H1 (cell line): ENCODE measurements around the gene RPL31. TPM values are rescaled to one million over a fixed set of nuclear protein-coding genes. Genes with fewer than 3 reads are reported as not detected.

Experiments used
- CTCF ChIA-PET: fragments of 300-600 bp; sonication (Branson Sonifier 250); formaldehyde crosslinking; loops from one replicate; lab custom pipeline; 2021; ENCODE audit not compliant: partially characterized antibody; lab: Charles Lee
- POLR2A ChIA-PET: fragments of 300-600 bp; sonication (Branson Sonifier 250); formaldehyde crosslinking; loops from one replicate; lab custom pipeline; 2021; ENCODE audit warnings: inconsistent platforms; ENCODE audit not compliant: partially characterized antibody; lab: Charles Lee
- DNase-seq, 2 experiments: peaks; one replicate each; pipeline versions ENCODE4 v3.0.0 to v3.0.0-alpha.2; 2010 to 2022; ENCODE audit warnings: low spot score in 2 of 2, low read depth in 1 of 2, mixed read lengths in 1 of 2
- FAIRE-seq: peaks from 2 replicates; lab custom pipeline; 2011; peaks lifted over from hg19 to GRCh38; lab: Jason Lieb, UNC
- H2AFZ ChIP-seq: 2 replicates; pipeline ENCODE4 v1.8.1; 2012; ENCODE audit warnings: low read length, inconsistent platforms
- H2AK5ac ChIP-seq: 2 replicates; pipeline ENCODE4 v1.6.1; 2013; ENCODE audit warnings: low read depth, low read length
- H2BK120ac ChIP-seq: replicated peaks from 2 replicates; pipeline ENCODE3; 2013; ENCODE audit warnings: low read depth, low read length, inconsistent platforms
- H2BK12ac ChIP-seq: 2 replicates; pipeline ENCODE4 v1.6.1; 2013; ENCODE audit warnings: low read depth, low read length
- H2BK15ac ChIP-seq: 2 replicates; pipeline ENCODE4 v1.6.1; 2013; ENCODE audit warnings: low read length
- H2BK20ac ChIP-seq: 2 replicates; pipeline ENCODE4 v1.6.1; 2013; ENCODE audit warnings: low read length
- H2BK5ac ChIP-seq: 2 replicates; pipeline ENCODE4 v1.6.1; 2013; ENCODE audit warnings: low read depth, low read length
- H3K14ac ChIP-seq: 2 replicates; pipeline ENCODE4 v1.6.1; 2013; ENCODE audit warnings: inconsistent platforms; ENCODE audit not compliant: insufficient read length
- H3K18ac ChIP-seq: 2 replicates; pipeline ENCODE4 v1.6.1; 2013; ENCODE audit warnings: low read length; ENCODE audit errors: extremely low read depth
- H3K23ac ChIP-seq: 2 replicates; pipeline ENCODE4 v1.6.1; 2013; ENCODE audit warnings: inconsistent platforms; ENCODE audit not compliant: insufficient read length
- H3K23me2 ChIP-seq: 2 replicates; pipeline ENCODE4 v1.6.1; 2013; ENCODE audit warnings: low read depth, low read length
- H3K27ac ChIP-seq: 2 replicates; pipeline ENCODE4 v1.6.1; 2011; ENCODE audit warnings: low read depth, low read length, inconsistent platforms
- H3K27me3 ChIP-seq, 4 experiments: replicated peaks in 1 of 4; 1 replicate in 1 of 4; 2 replicates in 3 of 4; pipeline versions ENCODE4 v1.6.1 to v1.8.1; 2011 to 2013; ENCODE audit warnings: low read length in 3 of 4, mild to moderate bottlenecking in 3 of 4, inconsistent platforms in 2 of 4, mixed read lengths in 2 of 4, moderate library complexity in 1 of 4; ENCODE audit not compliant: control insufficient read depth in 3 of 4, insufficient read depth in 3 of 4; ENCODE audit errors: extremely low read depth in 1 of 4
- H3K36me3 ChIP-seq, 4 experiments: 2 replicates each; pipeline versions ENCODE4 v1.6.1 to v1.8.1; 2011 to 2013; ENCODE audit warnings: mild to moderate bottlenecking in 4 of 4, low read length in 3 of 4, moderate library complexity in 2 of 4, control low read depth in 1 of 4, inconsistent platforms in 1 of 4; ENCODE audit not compliant: insufficient read depth in 4 of 4, control insufficient read depth in 2 of 4
- H3K4ac ChIP-seq: replicated peaks from 2 replicates; pipeline ENCODE3; 2013; ENCODE audit warnings: low read length, low read depth, mixed read lengths, inconsistent platforms; ENCODE audit not compliant: insufficient read length
- H3K4me1 ChIP-seq, 4 experiments: replicated peaks in 1 of 4; 1 replicate in 1 of 4; 2 replicates in 3 of 4; pipeline versions ENCODE4 v1.6.1 to v1.8.1; 2011 to 2013; ENCODE audit warnings: low read length in 3 of 4, inconsistent platforms in 2 of 4, mixed read lengths in 1 of 4; ENCODE audit not compliant: insufficient read depth in 4 of 4, control insufficient read depth in 3 of 4
- H3K4me2 ChIP-seq, 2 experiments: 2 replicates each; pipeline versions ENCODE4 v1.6.1 to v1.8.1; 2011 to 2013; ENCODE audit warnings: low read depth in 2 of 2, low read length in 2 of 2, control low read depth in 1 of 2, inconsistent platforms in 1 of 2, mild to moderate bottlenecking in 1 of 2; ENCODE audit not compliant: insufficient read depth in 1 of 2
- H3K4me3 ChIP-seq, 4 experiments: fragments of 200-600, 300-600 bp in 1 of 4; sonication (generic), shearing (Covaris generic), sonication (Bioruptor Twin) in 1 of 4; 2 replicates each; pipeline versions ENCODE4 v1.5.1 to v1.8.1; 2011 to 2016; ENCODE audit warnings: low read length in 4 of 4, low read depth in 3 of 4, control low read depth in 2 of 4, inconsistent platforms in 2 of 4, mild to moderate bottlenecking in 2 of 4, mixed read lengths in 1 of 4, moderate library complexity in 1 of 4; ENCODE audit not compliant: insufficient read depth in 2 of 4; ENCODE audit errors: extremely low read depth in 1 of 4
- H3K56ac ChIP-seq: replicated peaks from 2 replicates; pipeline ENCODE3; 2013; ENCODE audit warnings: low read depth, mild to moderate bottlenecking, mixed read lengths, low read length, inconsistent platforms; ENCODE audit not compliant: insufficient read length
- H3K79me1 ChIP-seq: 2 replicates; pipeline ENCODE4 v1.6.1; 2013; ENCODE audit warnings: low read depth, low read length, control low read depth
- H3K79me2 ChIP-seq, 2 experiments: 2 replicates each; pipeline versions ENCODE4 v1.6.1 to v1.8.1; 2012 to 2013; ENCODE audit warnings: low read length in 2 of 2, mild to moderate bottlenecking in 2 of 2, inconsistent platforms in 1 of 2; ENCODE audit not compliant: insufficient read depth in 2 of 2, control insufficient read depth in 1 of 2
- H3K9ac ChIP-seq, 4 experiments: replicated peaks in 1 of 4; 1 replicate in 1 of 4; 2 replicates in 3 of 4; pipeline versions ENCODE4 v1.6.1 to v1.8.1; 2011 to 2013; ENCODE audit warnings: low read depth in 3 of 4, low read length in 3 of 4, control low read depth in 2 of 4, mild to moderate bottlenecking in 2 of 4, moderate library complexity in 2 of 4, inconsistent platforms in 1 of 4; ENCODE audit errors: extremely low read depth in 1 of 4
- H3K9me3 ChIP-seq, 2 experiments: 2 replicates each; pipeline versions ENCODE4 v1.6.1 to v1.8.1; 2012 to 2013; ENCODE audit warnings: mild to moderate bottlenecking in 2 of 2, moderate library complexity in 2 of 2, control low read depth in 1 of 2, inconsistent platforms in 1 of 2, low read depth in 1 of 2, low read length in 1 of 2, mixed read lengths in 1 of 2; ENCODE audit not compliant: insufficient read depth in 2 of 2
- H4K20me1 ChIP-seq, 2 experiments: replicated peaks in 1 of 2; 2 replicates each; pipeline versions ENCODE3 to v1.8.1; 2011 to 2013; ENCODE audit warnings: inconsistent platforms in 2 of 2, low read length in 2 of 2, mild to moderate bottlenecking in 1 of 2; ENCODE audit not compliant: insufficient read depth in 2 of 2, control insufficient read depth in 1 of 2
- H4K5ac ChIP-seq: 2 replicates; pipeline ENCODE4 v1.6.1; 2013; ENCODE audit warnings: low read length, low read depth, mixed read lengths, inconsistent platforms; ENCODE audit not compliant: insufficient read length
- H4K8ac ChIP-seq: 2 replicates; pipeline ENCODE4 v1.8.0; 2013; ENCODE audit warnings: mild to moderate bottlenecking, moderate library complexity, low read length, inconsistent platforms; ENCODE audit not compliant: insufficient read depth; ENCODE audit errors: extremely low read depth
- H4K91ac ChIP-seq: replicated peaks from 2 replicates; pipeline ENCODE3; 2013; ENCODE audit warnings: low read length, mixed read lengths, inconsistent platforms; ENCODE audit not compliant: insufficient read length
- BRCA1 ChIP-seq: IDR thresholded peaks from 2 replicates; pipeline ENCODE4 v1.6.1; 2012; ENCODE audit warnings: low read depth, low read length, improper control_type of control experiment
- CREB1 ChIP-seq: IDR thresholded peaks from 2 replicates; pipeline ENCODE4 v1.6.1; 2012; ENCODE audit warnings: inconsistent platforms
- JUND ChIP-seq: IDR thresholded peaks from 2 replicates; pipeline ENCODE4 v1.6.1; 2011; ENCODE audit warnings: mild to moderate bottlenecking, improper control_type of control experiment, low read length
- POU5F1 ChIP-seq: IDR thresholded peaks from 2 replicates; pipeline ENCODE4 v1.6.1; 2011; ENCODE audit warnings: low read depth, mild to moderate bottlenecking, low read length, moderate library complexity
- RBBP5 ChIP-seq: IDR thresholded peaks from 2 replicates; pipeline ENCODE4 v1.7.1; 2012; ENCODE audit warnings: low read depth, mild to moderate bottlenecking, inconsistent platforms, low read length, moderate library complexity, borderline replicate concordance
- RFX5 ChIP-seq: IDR thresholded peaks from 2 replicates; pipeline ENCODE4 v1.6.1; 2011; ENCODE audit warnings: low read depth, low read length, improper control_type of control experiment, borderline replicate concordance
- SP1 ChIP-seq: IDR thresholded peaks from 2 replicates; pipeline ENCODE4 v1.6.1; 2011; ENCODE audit warnings: low read depth, low read length
- SRF ChIP-seq: IDR thresholded peaks from 2 replicates; pipeline ENCODE4 v1.6.1; 2011; ENCODE audit warnings: mild to moderate bottlenecking, low read depth, low read length, moderate library complexity
- YY1 ChIP-seq: IDR thresholded peaks from 2 replicates; pipeline ENCODE4 v1.6.1; 2011; ENCODE audit warnings: low read depth, mild to moderate bottlenecking, low read length
- WGBS, 2 experiments: shearing (Covaris generic) in 1 of 2; methylation state at CpG; one replicate each; pipeline versions ENCODE4 v1.1.6 to v1.1.7; 2013 to 2015; ENCODE audit warnings: low lambda C conversion rate in 2 of 2, mixed read lengths in 2 of 2, inconsistent platforms in 1 of 2, low coverage in 1 of 2, missing lambda C conversion rate in 1 of 2; ENCODE audit not compliant: insufficient replicate concordance in 2 of 2, insufficient coverage in 1 of 2, insufficient read length in 1 of 2; ENCODE audit errors: extremely low coverage in 1 of 2, missing lambda C conversion rate in 1 of 2; 5-methylcytosine and 5-hydroxymethylcytosine counted together
- polyA plus RNA-seq, 7 experiments: library from polyadenylated mRNA; depleted of rRNA in 3 of 7; stranded (reverse) in 5 of 7; unstranded in 2 of 7; fragments of >200 nt in 5 of 7; fragments of 200-250 nt in 2 of 7; gene quantifications; 1 replicate in 5 of 7; 2 replicates in 1 of 7; 4 replicates in 1 of 7; pipeline versions ENCODE4 v1.2.1 to v1.2.3, GENCODE V29; 2011 to 2013; ENCODE audit warnings: missing spikeins in 2 of 7, mixed read lengths in 2 of 7
- total RNA-seq: library from RNA; stranded (reverse); fragmentation: NEBNext Ultra II Directional; extraction: Animal tissue kit (Norgen Biotek cat#: 25700); gene quantifications from 2 replicates; pipeline ENCODE4 v1.2.1, GENCODE V29; 2021

The RPL31 gene
- total and polyA plus RNA-seq, 2 of the 8 experiments (the other 6 are each of a cell fraction or from before 2014, with no cell fraction given) = 1,463 to 1,722 TPM

DNA sequence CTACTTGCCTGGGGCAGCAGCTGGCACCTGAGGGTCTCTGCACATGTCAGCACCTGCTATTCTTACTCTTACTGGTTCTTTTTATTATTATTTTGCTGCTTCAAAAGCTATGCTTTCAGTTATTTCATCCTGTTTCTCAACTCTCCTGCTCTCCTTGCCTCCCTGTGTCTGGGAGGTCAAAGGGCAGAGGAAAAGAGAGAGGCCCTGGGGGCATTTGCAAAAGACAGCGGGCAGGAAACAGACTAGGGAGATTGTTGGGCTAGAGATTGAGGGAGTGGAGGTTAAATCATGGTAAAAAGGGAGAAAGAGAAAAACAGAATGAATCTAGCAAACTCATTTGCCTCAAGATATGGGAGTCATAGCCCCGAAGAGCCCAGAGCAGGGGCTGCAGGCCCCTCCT is 21.1 kb upstream of the RPL31 start:
- no peak overlapping the region for H3K56ac ChIP-seq

More for the DNA sequence above, 21.1 kb upstream of the RPL31 start:
- H3K14ac ChIP-seq = no peak overlapping the region
- POLR2A ChIA-PET = interaction anchor here (1.0 to 1.2 kb wide), 2 partner anchors 25 to 341 kb away, joined by 3 read pairs; no protein-coding TSS in a partner anchor
- no peaks in the 10 kb centered on the region for H3K9me3 ChIP-seq
- H2AK5ac ChIP-seq = no peak overlapping the region
- no peaks in the 10 kb centered on the region; the same call in 1 of the 2 replicates for H3K23me2 ChIP-seq
- no peak overlapping the region for H2BK120ac ChIP-seq
- no peak overlapping the region for H2BK15ac ChIP-seq
- H3K4me1 ChIP-seq = peaks cover 0 to 5% (median under 1%) of the 10 kb centered on the region in 4 experiments; a peak in 3 of 7 replicates
- CTCF ChIA-PET = interaction anchor here (0.6 to 2.0 kb wide), 3 partner anchors 88 to 388 kb away, joined by 3 to 5 read pairs (median 3); no protein-coding TSS in a partner anchor
- H3K18ac ChIP-seq = no peak overlapping the region
- no peak for FAIRE-seq
- TF ChIP-seq RBBP5 = no peak
- TF ChIP-seq RFX5 = no peak
- no peak for TF ChIP-seq SRF
- no peak for TF ChIP-seq BRCA1
- TF ChIP-seq JUND = no peak
- TF ChIP-seq YY1 = no peak
- TF ChIP-seq SP1 = no peak
- TF ChIP-seq CREB1 = no peak
- no peak for TF ChIP-seq POU5F1
- H3K4me3 ChIP-seq = no peak overlapping the region
- 71% methylated on average over 2 of the region's 2 CpGs; no CpG with 5 or more reads in 1 of the 2 experiments for WGBS, 2 experiments
- H3K27ac ChIP-seq = no peak overlapping the region
- H3K79me1 ChIP-seq = no peaks in the 10 kb centered on the region
- H2BK20ac ChIP-seq = no peak overlapping the region; the same call in 1 of the 2 replicates
- 0 out of 2 replicates have a peak overlapping the region, but pooled peaks have one; percentile 49 for H2BK5ac ChIP-seq
- no peak overlapping the region for H3K4ac ChIP-seq
- DNase-seq = no peak
- H4K5ac ChIP-seq = no peak overlapping the region
- no peak overlapping the region for H3K23ac ChIP-seq
- no peak overlapping the region for H3K9ac ChIP-seq
- H2AFZ ChIP-seq = no peak overlapping the region; the same call in 1 of the 2 replicates
- H4K91ac ChIP-seq = no peak overlapping the region
- no peaks in the 10 kb centered on the region for H4K20me1 ChIP-seq
- no peak overlapping the region for H2BK12ac ChIP-seq
- no peaks in the 10 kb centered on the region for H3K36me3 ChIP-seq
- no peaks in the 10 kb centered on the region for H3K27me3 ChIP-seq
- no peak overlapping the region for H4K8ac ChIP-seq
- H3K79me2 ChIP-seq = no peaks in the 10 kb centered on the region
- H3K4me2 ChIP-seq = no peak overlapping the region
